ENCODE results near the gene NPC1L1. TPM values are rescaled to one million over a fixed set of nuclear protein-coding genes. Genes with fewer than 3 reads are reported as not detected.
A peak's percentile ranks its signal among the peaks of the same experiment; 100 is the strongest.
"Not testable (repeated sequence)": the region's sequence is repeated elsewhere in the genome, so short reads cannot be mapped to it uniquely, and the experiment has no call there.

NPC1L1 gene
- total RNA-seq, 2 experiments from 2014 or later = 0.13 TPM; not detected in 1

DNA sequence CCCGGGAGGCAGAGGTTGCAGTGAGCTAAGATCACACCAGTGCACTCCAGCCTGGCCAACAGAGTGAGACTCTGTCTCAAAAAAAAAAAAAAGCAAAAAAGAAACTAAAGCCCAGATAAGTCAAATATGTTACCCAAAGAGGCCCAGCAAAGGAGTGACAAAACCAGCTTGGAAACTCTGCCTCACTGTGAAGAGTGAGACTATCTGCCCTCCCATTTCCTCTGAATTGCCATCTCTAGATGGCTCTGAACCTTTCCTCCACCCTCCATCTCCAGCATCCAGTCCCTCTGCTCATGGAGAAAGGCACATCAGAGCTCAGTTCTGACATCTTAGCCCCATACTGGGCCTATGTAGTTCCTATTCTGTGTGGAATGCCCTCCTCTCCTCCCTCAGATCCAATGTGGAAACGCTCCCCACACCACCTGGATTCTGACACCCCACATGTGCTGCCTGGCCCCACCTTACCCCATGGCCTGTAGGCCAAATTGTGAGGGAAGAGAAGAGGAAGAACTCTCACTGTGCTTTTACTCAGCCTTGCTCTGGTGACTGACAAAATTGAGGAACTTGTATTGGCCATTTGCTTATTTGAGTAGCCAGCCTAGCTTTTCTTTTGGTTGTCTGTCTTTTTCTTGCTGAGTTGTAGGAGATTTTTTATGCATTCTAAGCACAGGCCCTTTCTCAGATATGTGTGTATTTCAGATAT lies 32.7 kb downstream of the NPC1L1 start:
- Histone ChIP-seq H4K20me1 (ENCODE audit: insufficient read depth, low read length) (no peaks in the 10 kb centered on the region), H3K4me2 (ENCODE audit: low read length) (no peak overlapping the region), H3K9me3 (ENCODE audit: low read length) (no peaks in the 10 kb centered on the region), H2AFZ (ENCODE audit: low read length) (no peak overlapping the region), H3K4me3 (ENCODE audit: low read depth, low read length, poor library complexity, severe bottlenecking) (no peak overlapping the region), H3K4me1 (ENCODE audit: insufficient read depth, low read length, poor library complexity, severe bottlenecking) (no peaks in the 10 kb centered on the region), H3K79me2 (ENCODE audit: insufficient read depth, low read depth, low read length) (no peaks in the 10 kb centered on the region), H3K27ac (ENCODE audit: low read depth, low read length, poor library complexity, severe bottlenecking) (no peak overlapping the region), H3K9me2 (ENCODE audit: insufficient read depth, low read length) (no peaks in the 10 kb centered on the region), H3K36me3 (ENCODE audit: insufficient read depth, low read length) (no peaks in the 10 kb centered on the region)
- ChIA-PET POLR2A (interaction anchor here (0.8 kb wide), 1 partner anchor 16 kb away, joined by 4 read pairs; no protein-coding TSS in a partner anchor), CTCF (ENCODE audit: unreplicated experiment) (interaction anchor here (0.6 kb wide), 1 partner anchor 11 kb away, joined by 3 read pairs; no protein-coding TSS in a partner anchor)
- BruUV-seq (replicated peaks) = no TSS peak
- intact Hi-C loops (cut with micrococcal nuclease; ENCODE audit: unreplicated experiment) = no loop called here
- no peak for TF ChIP-seq EZH2phosphoT487 (IDR thresholded peaks at IDR 0.05; ENCODE audit: borderline replicate concordance, low read depth, low read length)
- TF ChIP-seq, protein P1, sequence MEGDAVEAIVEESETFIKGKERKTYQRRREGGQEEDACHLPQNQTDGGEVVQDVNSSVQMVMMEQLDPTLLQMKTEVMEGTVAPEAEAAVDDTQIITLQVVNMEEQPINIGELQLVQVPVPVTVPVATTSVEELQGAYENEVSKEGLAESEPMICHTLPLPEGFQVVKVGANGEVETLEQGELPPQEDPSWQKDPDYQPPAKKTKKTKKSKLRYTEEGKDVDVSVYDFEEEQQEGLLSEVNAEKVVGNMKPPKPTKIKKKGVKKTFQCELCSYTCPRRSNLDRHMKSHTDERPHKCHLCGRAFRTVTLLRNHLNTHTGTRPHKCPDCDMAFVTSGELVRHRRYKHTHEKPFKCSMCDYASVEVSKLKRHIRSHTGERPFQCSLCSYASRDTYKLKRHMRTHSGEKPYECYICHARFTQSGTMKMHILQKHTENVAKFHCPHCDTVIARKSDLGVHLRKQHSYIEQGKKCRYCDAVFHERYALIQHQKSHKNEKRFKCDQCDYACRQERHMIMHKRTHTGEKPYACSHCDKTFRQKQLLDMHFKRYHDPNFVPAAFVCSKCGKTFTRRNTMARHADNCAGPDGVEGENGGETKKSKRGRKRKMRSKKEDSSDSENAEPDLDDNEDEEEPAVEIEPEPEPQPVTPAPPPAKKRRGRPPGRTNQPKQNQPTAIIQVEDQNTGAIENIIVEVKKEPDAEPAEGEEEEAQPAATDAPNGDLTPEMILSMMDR (conservative IDR thresholded peaks at IDR 0.05; ENCODE audit: low read length) = no peak
- peak; percentile 5 for DNase-seq (ENCODE audit: low spot score)

DNA sequence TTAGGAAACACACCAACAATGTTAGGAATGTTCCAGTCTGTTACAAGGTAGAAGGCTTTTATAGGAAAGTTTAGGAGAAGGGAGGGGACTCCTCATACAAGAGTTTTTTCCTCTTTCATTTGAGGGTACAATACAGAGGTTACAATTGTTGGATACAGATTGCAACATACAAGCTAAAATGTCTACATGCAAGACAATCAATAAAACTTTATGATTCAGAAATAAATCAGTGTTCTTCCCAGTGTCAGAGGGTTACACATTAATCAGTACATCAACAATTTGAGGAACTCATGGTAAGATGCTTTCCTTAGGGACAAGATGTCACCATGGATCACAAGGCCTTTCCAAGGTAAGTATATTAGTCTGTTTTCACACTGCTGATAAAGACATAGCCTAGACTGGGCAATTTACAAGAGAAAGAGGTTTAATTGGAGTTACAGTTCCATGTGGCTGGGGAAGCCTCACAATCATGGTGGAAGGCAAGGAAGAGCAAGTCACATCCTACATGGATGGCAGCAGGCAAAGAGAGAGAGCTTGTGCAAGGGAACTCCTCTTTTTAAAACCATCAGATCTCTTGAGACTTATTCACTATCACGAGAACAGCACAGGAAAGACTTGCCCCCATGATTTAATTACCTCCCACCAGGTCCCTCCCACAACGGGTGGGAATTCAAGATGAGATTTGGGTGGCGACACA lies 34.4 kb downstream of the NPC1L1 start:
- H3K4me1 ChIP-seq (ENCODE audit: insufficient read depth, low read length, poor library complexity, severe bottlenecking); H3K79me2 ChIP-seq (ENCODE audit: insufficient read depth, low read depth, low read length); H3K36me3 ChIP-seq (ENCODE audit: insufficient read depth, low read length); BruUV-seq (replicated peaks); H3K9me3 ChIP-seq (ENCODE audit: low read length); intact Hi-C loops (cut with micrococcal nuclease; ENCODE audit: unreplicated experiment); H3K4me3 ChIP-seq (ENCODE audit: low read depth, low read length, poor library complexity, severe bottlenecking); H3K27ac ChIP-seq (ENCODE audit: low read depth, low read length, poor library complexity, severe bottlenecking); H4K20me1 ChIP-seq (ENCODE audit: insufficient read depth, low read length); CTCF ChIA-PET (ENCODE audit: unreplicated experiment); H2AFZ ChIP-seq (ENCODE audit: low read length); DNase-seq (ENCODE audit: low spot score); H3K9me2 ChIP-seq (ENCODE audit: insufficient read depth, low read length); H3K4me2 ChIP-seq (ENCODE audit: low read length): not testable (repeated sequence)
- POLR2A ChIA-PET = interaction anchor here (0.6 kb wide), 1 partner anchor 392 kb away, joined by 5 read pairs; no protein-coding TSS in a partner anchor

DNA sequence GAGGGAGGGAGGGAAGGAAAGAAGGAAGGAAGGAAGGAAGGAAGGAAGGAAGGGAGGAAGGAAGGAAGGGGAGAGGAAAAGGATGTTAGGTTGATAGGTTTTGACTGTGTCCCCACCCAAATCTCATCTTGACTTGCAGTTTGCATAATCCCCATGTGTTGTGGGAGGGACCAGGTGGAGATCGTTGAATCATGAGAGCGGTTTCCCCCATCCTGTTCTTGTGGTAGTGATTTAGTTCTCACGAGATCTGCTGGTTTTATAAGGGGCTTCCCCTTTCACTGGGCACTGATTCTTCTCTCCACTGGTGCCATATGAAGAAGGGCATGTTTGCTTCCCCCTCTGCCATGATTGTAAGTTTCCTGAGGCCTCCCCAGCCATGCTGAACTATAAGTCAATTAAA lies 35.5 kb downstream of the NPC1L1 start:
- Histone ChIP-seq H3K9me3 (ENCODE audit: low read length) (no peaks in the 10 kb centered on the region), H4K20me1 (ENCODE audit: insufficient read depth, low read length) (no peaks in the 10 kb centered on the region), H3K4me1 (ENCODE audit: insufficient read depth, low read length, poor library complexity, severe bottlenecking) (no peaks in the 10 kb centered on the region), H3K79me2 (ENCODE audit: insufficient read depth, low read depth, low read length) (no peaks in the 10 kb centered on the region), H3K27ac (ENCODE audit: low read depth, low read length, poor library complexity, severe bottlenecking) (no peak overlapping the region), H3K4me3 (ENCODE audit: low read depth, low read length, poor library complexity, severe bottlenecking) (no peak overlapping the region), H2AFZ (ENCODE audit: low read length) (no peak overlapping the region), H3K36me3 (ENCODE audit: insufficient read depth, low read length) (no peaks in the 10 kb centered on the region), H3K4me2 (ENCODE audit: low read length) (no peak overlapping the region), H3K9me2 (ENCODE audit: insufficient read depth, low read length) (no peaks in the 10 kb centered on the region)
- no peak for DNase-seq (ENCODE audit: low spot score)
- ChIA-PET POLR2A (no interaction called here), CTCF (ENCODE audit: unreplicated experiment) (no interaction called here)
- intact Hi-C loops (cut with micrococcal nuclease; ENCODE audit: unreplicated experiment) = no loop called here
- no TSS peak for BruUV-seq (replicated peaks)
- TF ChIP-seq EZH2phosphoT487 (IDR thresholded peaks at IDR 0.05; ENCODE audit: borderline replicate concordance, low read depth, low read length) = no peak
- TF ChIP-seq, protein P1 (conservative IDR thresholded peaks at IDR 0.05; ENCODE audit: low read length) = no peak

All from OCI-LY7 (cell line).